Kidney glomerular epithelial cell (primary cell): ENCODE data around the gene SLC2A3.
A peak's percentile ranks its signal among the peaks of the same experiment; 100 is the strongest.
"Not testable (repeated sequence)": the region's sequence is repeated elsewhere in the genome, so short reads cannot be mapped to it uniquely, and the experiment has no call there.

Source experiments
- DNase-seq: peaks from one replicate; lab custom pipeline; 2025; lab: John Stamatoyannopoulos, UW

Gene SLC2A3

GRCh38 chr12:7935590-7936581 is at the start of gene SLC2A3:
Gene SLC2A3, minus strand, starts transcription at chr12:7936187. Its CDS starts 153 bp downstream, at chr12:7936034.
- DNase-seq, result peak; percentile 88

GRCh38 chr12:7984900-7985299 is 48.9 kb upstream of the SLC2A3 start:
- no peak for DNase-seq

- not testable (repeated sequence) for DNase-seq
Observed at GRCh38 chr12:7983460-7983859, 47.5 kb upstream of the SLC2A3 start.

GRCh38 chr12:7983019-7983418 is 47.0 kb upstream of the SLC2A3 start:
- not testable (repeated sequence) for DNase-seq

- DNase-seq, result not testable (repeated sequence)
Observed at GRCh38 chr12:7982332-7982735, 46.3 kb upstream of the SLC2A3 start.

GRCh38 chr12:7981446-7981845 is 45.5 kb upstream of the SLC2A3 start:
- no peak for DNase-seq

- not testable (repeated sequence) for DNase-seq
Observed at GRCh38 chr12:7977351-7978124, 41.6 kb upstream of the SLC2A3 start.

GRCh38 chr12:7973457-7973825 is 37.5 kb upstream of the SLC2A3 start:
- DNase-seq, result no peak

GRCh38 chr12:7972734-7973456 is 36.9 kb upstream of the SLC2A3 start:
- no peak for DNase-seq

GRCh38 chr12:7972269-7972668 is 36.3 kb upstream of the SLC2A3 start:
- not testable (repeated sequence) for DNase-seq

GRCh38 chr12:7971765-7972164 is 35.8 kb upstream of the SLC2A3 start:
- DNase-seq, result not testable (repeated sequence)

GRCh38 chr12:7970475-7971252 is 34.7 kb upstream of the SLC2A3 start:
- DNase-seq, result peak; percentile 87

- no peak for DNase-seq
Observed at GRCh38 chr12:7966563-7966962, 30.6 kb upstream of the SLC2A3 start.

- not testable (repeated sequence) for DNase-seq
Observed at GRCh38 chr12:7964669-7965068, 28.7 kb upstream of the SLC2A3 start.

- no peak for DNase-seq
Observed at GRCh38 chr12:7961395-7962178, 25.6 kb upstream of the SLC2A3 start.

- no peak for DNase-seq
Observed at GRCh38 chr12:7959701-7960121, 23.7 kb upstream of the SLC2A3 start.

GRCh38 chr12:7959278-7959677 is 23.3 kb upstream of the SLC2A3 start:
- DNase-seq, result no peak

GRCh38 chr12:7954877-7955276 is 18.9 kb upstream of the SLC2A3 start:
- not testable (repeated sequence) for DNase-seq

GRCh38 chr12:7954418-7954817 is 18.4 kb upstream of the SLC2A3 start:
- not testable (repeated sequence) for DNase-seq

- not testable (repeated sequence) for DNase-seq
Observed at GRCh38 chr12:7953912-7954311, 17.9 kb upstream of the SLC2A3 start.
